GM23338 (cell line): ENCODE results near the gene DYRK4. TPM values are rescaled to one million over a fixed set of nuclear protein-coding genes. Genes with fewer than 3 reads are reported as not detected.
A peak's percentile ranks its signal among the peaks of the same experiment; 100 is the strongest.

Source experiments
- ATAC-seq: fragments of 200-7000 bp; cut with Tn5 transposase; 3 replicates; pipeline ENCODE4 v1.9.1; 2020
- DNase-seq: peaks from one replicate; pipeline ENCODE4 v3.0.0-alpha.2; 2015; ENCODE audit warnings: low spot score
- H2AFZ ChIP-seq: fragments of 200-600 bp; sonication (generic); 2 replicates; pipeline ENCODE4 v1.8.0; 2016; ENCODE audit warnings: antibody characterized with exemption, mild to moderate bottlenecking, moderate library complexity
- H3F3A ChIP-seq: fragments of 200-600 bp; sonication (generic); replicated peaks from 2 replicates; pipeline ENCODE4 v1.8.0; 2017; ENCODE audit warnings: antibody characterized with exemption, mixed run types, low read depth
- H3K27ac ChIP-seq: fragments of 200-600 bp; sonication (generic); 2 replicates; pipeline ENCODE4 v1.6.1; 2016; ENCODE audit warnings: low read depth
- H3K27me3 ChIP-seq: fragments of 200-600 bp; sonication (generic); 2 replicates; pipeline ENCODE4 v1.8.0; 2016; ENCODE audit warnings: mild to moderate bottlenecking, mixed run types, moderate library complexity; ENCODE audit not compliant: insufficient read depth
- H3K36me3 ChIP-seq: fragments of 200-600 bp; sonication (generic); 2 replicates; pipeline ENCODE4 v1.8.0; 2016; ENCODE audit warnings: mild to moderate bottlenecking; ENCODE audit not compliant: insufficient read depth
- H3K4me1 ChIP-seq: fragments of 200-600 bp; sonication (generic); 2 replicates; pipeline ENCODE4 v1.8.0; 2016; ENCODE audit warnings: mild to moderate bottlenecking, moderate library complexity; ENCODE audit not compliant: insufficient read depth
- H3K4me2 ChIP-seq: fragments of 200-600 bp; sonication (generic); 2 replicates; pipeline ENCODE4 v1.7.1; 2017; ENCODE audit warnings: mixed run types
- H3K4me3 ChIP-seq: fragments of 200-600 bp; sonication (generic); 2 replicates; pipeline ENCODE4 v1.6.1; 2016; ENCODE audit warnings: mixed run types
- H3K79me2 ChIP-seq: fragments of 200-600 bp; sonication (generic); replicated peaks from 2 replicates; pipeline ENCODE4 v1.8.0; 2017; ENCODE audit warnings: mild to moderate bottlenecking; ENCODE audit not compliant: insufficient read depth
- H3K9me2 ChIP-seq: fragments of 200-600 bp; sonication (generic); 2 replicates; pipeline ENCODE4 v1.8.0; 2017; ENCODE audit not compliant: insufficient read depth
- H4K20me1 ChIP-seq: fragments of 200-600 bp; sonication (generic); replicated peaks from 2 replicates; pipeline ENCODE4 v1.8.0; 2017; ENCODE audit warnings: mild to moderate bottlenecking; ENCODE audit not compliant: insufficient read depth
- H3K27ac Mint-ChIP-seq: 2 replicates; pipeline ENCODE4 v1.8.0; 2020; ENCODE audit warnings: inconsistent platforms, mild to moderate bottlenecking, moderate library complexity, mixed read lengths
- H3K27me3 Mint-ChIP-seq: 3 replicates; pipeline ENCODE4 v1.8.0; 2022; ENCODE audit warnings: low read depth, mild to moderate bottlenecking, moderate library complexity, mixed read lengths, inconsistent platforms; ENCODE audit not compliant: insufficient read depth, poor library complexity
- H3K36me3 Mint-ChIP-seq: 3 replicates; pipeline ENCODE4 v1.8.0; 2021; ENCODE audit warnings: low read depth, mild to moderate bottlenecking, inconsistent platforms, moderate library complexity, mixed read lengths
- H3K4me1 Mint-ChIP-seq: 3 replicates; pipeline ENCODE4 v1.8.0; 2020; ENCODE audit warnings: mild to moderate bottlenecking, inconsistent platforms, mixed read lengths
- H3K4me3 Mint-ChIP-seq: 3 replicates; pipeline ENCODE4 v1.8.0; 2021; ENCODE audit warnings: moderate library complexity, mild to moderate bottlenecking, inconsistent platforms, mixed read lengths
- H3K9me3 Mint-ChIP-seq: 3 replicates; pipeline ENCODE4 v1.8.0; 2020; ENCODE audit warnings: moderate library complexity, mild to moderate bottlenecking, inconsistent platforms, mixed read lengths
- CREB1 ChIP-seq: fragments of 250-450 bp; sonication (Bioruptor Pico); IDR thresholded peaks from 2 replicates; pipeline ENCODE4 v1.5.0; 2020; ENCODE audit warnings: low read depth, mild to moderate bottlenecking, moderate library complexity
- JUNB ChIP-seq: IDR thresholded peaks from one replicate; pipeline ENCODE4 v1.6.1; 2016; ENCODE audit warnings: antibody characterized with exemption; ENCODE audit not compliant: unreplicated experiment
- POLR2AphosphoS5 ChIP-seq: IDR thresholded peaks from 2 replicates; pipeline ENCODE4 v1.6.1; 2016; ENCODE audit warnings: antibody characterized with exemption, low read depth
- STAT1 ChIP-seq: IDR thresholded peaks from one replicate; pipeline ENCODE4 v1.6.1; 2016; ENCODE audit warnings: antibody characterized with exemption; ENCODE audit not compliant: unreplicated experiment
- ZNF114 ChIP-seq: fragments of 250-450 bp; sonication (Bioruptor Pico); IDR thresholded peaks from 2 replicates; pipeline ENCODE4 v1.5.0; 2020; ENCODE audit warnings: mild to moderate bottlenecking, moderate library complexity
- polyA plus RNA-seq: library from polyadenylated mRNA; unstranded; fragments of >200 nt; fragmentation: Nextera tagmentation; extraction: Ambion mirVana; gene quantifications from 2 replicates; pipeline ENCODE4 v1.2.1, GENCODE V29; 2016
- total RNA-seq: library from RNA; depleted of rRNA; stranded (reverse); fragments of >200 nt; shearing (Covaris generic); gene quantifications from 2 replicates; pipeline ENCODE4 v1.2.3, GENCODE V29; 2014
- TF ChIP-seq, protein P1 (sequence below): fragments of 250-450 bp; sonication (Bioruptor Pico); IDR thresholded peaks from 2 replicates; pipeline ENCODE4 v1.5.0; 2020; ENCODE audit warnings: mild to moderate bottlenecking, moderate library complexity
- TF ChIP-seq, protein P2 (sequence below): IDR thresholded peaks from one replicate; pipeline ENCODE4 v1.6.1; 2018; ENCODE audit warnings: antibody characterized with exemption; ENCODE audit not compliant: unreplicated experiment
- TF ChIP-seq, protein P3 (sequence below), 2 experiments: fragments of 200-600 bp in 1 of 2; sonication (generic) in 1 of 2; conservative IDR thresholded peaks; 2 replicates each; pipeline versions ENCODE4 v1.5.1 to v1.6.1; 2016 to 2017; ENCODE audit warnings: antibody characterized with exemption in 2 of 2, low read depth in 2 of 2, mild to moderate bottlenecking in 2 of 2, moderate library complexity in 1 of 2
- TF ChIP-seq, protein P4 (sequence below): IDR thresholded peaks from 2 replicates; pipeline ENCODE4 v1.6.1; 2016; ENCODE audit warnings: antibody characterized with exemption

Gene DYRK4
- total and polyA plus RNA-seq, 2 experiments from 2014 or later: 11.3 to 16.9 TPM

DNA sequence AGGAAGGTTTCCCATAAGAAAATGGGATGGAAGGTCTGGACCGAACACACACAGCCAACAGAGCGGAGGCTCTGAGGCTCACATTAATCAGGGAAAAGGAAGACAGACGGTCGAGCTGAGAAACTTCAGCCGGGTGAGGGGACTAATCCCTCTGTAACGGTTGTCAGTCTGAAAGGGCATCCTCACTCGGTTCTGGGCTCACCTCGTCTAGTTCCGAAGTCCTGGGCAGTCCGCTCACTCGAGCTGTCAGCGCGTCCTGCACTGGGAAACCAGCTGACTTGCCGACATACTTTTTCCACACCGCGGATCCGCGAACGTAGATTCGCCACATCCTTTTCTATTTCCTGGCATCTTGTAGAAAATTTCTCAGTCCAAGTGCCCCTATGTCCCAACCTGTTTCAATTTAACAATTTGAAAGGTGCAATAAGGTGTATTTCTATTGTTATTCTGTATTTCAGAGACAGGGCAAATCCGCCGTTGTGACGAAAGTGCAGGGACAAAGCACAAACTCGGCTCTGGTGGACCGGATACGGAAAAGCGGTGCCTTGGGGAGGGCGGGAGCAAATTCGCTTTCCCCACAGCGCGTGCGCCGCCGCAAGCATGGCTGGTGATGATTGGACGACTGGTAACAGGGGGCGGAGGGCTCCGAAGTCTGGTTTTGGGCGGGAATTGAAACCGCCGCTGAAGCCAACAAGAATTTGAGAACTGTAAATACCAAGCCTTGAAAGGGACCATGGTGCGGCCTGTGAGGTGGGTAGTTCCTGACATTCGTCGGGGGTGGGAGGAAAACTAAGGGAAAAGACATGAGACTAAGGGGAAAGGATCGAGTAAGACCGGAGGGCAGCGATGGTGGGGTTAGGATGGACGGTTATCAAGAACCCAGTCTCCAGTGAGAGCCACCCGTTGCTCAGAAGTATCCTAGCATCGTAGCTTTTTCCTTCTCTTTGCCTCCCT is 23.5 kb upstream of the DYRK4 start, which contains the start of gene RAD51AP1:
TSS of gene RAD51AP1 (plus strand) at position 684 of the 954 bp plus-strand sequence. CDS start at position 734, 50 bp downstream.
- Histone ChIP-seq H3K9me2 (no peaks in the 10 kb centered on the region), H3F3A (no peaks in the 10 kb centered on the region), H3K27ac (peak within 1 kb of the TSS; percentile 61), H3K4me1 (no peaks in the 10 kb centered on the region), H3K4me3 (peak within 1 kb of the TSS; percentile 72), H3K36me3 (peaks cover 2% of the 10 kb centered on the region; the same call in 1 of the 2 replicates), H3K27me3 (no peaks in the 10 kb centered on the region), H3K4me2 (peak within 1 kb of the TSS; percentile 91), H2AFZ (peak within 1 kb of the TSS; percentile 30), H3K79me2 (peaks cover 35% of the 10 kb centered on the region), H4K20me1 (no peaks in the 10 kb centered on the region)
- Mint-ChIP-seq H3K27me3 (no peaks in the 10 kb centered on the region), H3K4me1 (peaks cover 8% of the 10 kb centered on the region), H3K36me3 (peaks cover 5% of the 10 kb centered on the region; the same call in 2 of the 3 replicates), H3K4me3 (peak within 1 kb of the TSS; percentile 93), H3K9me3 (no peaks in the 10 kb centered on the region; the same call in 2 of the 3 replicates), H3K27ac (peak within 1 kb of the TSS; percentile 99)
- DNase-seq: peak; percentile 99
- TF ChIP-seq, protein P1, sequence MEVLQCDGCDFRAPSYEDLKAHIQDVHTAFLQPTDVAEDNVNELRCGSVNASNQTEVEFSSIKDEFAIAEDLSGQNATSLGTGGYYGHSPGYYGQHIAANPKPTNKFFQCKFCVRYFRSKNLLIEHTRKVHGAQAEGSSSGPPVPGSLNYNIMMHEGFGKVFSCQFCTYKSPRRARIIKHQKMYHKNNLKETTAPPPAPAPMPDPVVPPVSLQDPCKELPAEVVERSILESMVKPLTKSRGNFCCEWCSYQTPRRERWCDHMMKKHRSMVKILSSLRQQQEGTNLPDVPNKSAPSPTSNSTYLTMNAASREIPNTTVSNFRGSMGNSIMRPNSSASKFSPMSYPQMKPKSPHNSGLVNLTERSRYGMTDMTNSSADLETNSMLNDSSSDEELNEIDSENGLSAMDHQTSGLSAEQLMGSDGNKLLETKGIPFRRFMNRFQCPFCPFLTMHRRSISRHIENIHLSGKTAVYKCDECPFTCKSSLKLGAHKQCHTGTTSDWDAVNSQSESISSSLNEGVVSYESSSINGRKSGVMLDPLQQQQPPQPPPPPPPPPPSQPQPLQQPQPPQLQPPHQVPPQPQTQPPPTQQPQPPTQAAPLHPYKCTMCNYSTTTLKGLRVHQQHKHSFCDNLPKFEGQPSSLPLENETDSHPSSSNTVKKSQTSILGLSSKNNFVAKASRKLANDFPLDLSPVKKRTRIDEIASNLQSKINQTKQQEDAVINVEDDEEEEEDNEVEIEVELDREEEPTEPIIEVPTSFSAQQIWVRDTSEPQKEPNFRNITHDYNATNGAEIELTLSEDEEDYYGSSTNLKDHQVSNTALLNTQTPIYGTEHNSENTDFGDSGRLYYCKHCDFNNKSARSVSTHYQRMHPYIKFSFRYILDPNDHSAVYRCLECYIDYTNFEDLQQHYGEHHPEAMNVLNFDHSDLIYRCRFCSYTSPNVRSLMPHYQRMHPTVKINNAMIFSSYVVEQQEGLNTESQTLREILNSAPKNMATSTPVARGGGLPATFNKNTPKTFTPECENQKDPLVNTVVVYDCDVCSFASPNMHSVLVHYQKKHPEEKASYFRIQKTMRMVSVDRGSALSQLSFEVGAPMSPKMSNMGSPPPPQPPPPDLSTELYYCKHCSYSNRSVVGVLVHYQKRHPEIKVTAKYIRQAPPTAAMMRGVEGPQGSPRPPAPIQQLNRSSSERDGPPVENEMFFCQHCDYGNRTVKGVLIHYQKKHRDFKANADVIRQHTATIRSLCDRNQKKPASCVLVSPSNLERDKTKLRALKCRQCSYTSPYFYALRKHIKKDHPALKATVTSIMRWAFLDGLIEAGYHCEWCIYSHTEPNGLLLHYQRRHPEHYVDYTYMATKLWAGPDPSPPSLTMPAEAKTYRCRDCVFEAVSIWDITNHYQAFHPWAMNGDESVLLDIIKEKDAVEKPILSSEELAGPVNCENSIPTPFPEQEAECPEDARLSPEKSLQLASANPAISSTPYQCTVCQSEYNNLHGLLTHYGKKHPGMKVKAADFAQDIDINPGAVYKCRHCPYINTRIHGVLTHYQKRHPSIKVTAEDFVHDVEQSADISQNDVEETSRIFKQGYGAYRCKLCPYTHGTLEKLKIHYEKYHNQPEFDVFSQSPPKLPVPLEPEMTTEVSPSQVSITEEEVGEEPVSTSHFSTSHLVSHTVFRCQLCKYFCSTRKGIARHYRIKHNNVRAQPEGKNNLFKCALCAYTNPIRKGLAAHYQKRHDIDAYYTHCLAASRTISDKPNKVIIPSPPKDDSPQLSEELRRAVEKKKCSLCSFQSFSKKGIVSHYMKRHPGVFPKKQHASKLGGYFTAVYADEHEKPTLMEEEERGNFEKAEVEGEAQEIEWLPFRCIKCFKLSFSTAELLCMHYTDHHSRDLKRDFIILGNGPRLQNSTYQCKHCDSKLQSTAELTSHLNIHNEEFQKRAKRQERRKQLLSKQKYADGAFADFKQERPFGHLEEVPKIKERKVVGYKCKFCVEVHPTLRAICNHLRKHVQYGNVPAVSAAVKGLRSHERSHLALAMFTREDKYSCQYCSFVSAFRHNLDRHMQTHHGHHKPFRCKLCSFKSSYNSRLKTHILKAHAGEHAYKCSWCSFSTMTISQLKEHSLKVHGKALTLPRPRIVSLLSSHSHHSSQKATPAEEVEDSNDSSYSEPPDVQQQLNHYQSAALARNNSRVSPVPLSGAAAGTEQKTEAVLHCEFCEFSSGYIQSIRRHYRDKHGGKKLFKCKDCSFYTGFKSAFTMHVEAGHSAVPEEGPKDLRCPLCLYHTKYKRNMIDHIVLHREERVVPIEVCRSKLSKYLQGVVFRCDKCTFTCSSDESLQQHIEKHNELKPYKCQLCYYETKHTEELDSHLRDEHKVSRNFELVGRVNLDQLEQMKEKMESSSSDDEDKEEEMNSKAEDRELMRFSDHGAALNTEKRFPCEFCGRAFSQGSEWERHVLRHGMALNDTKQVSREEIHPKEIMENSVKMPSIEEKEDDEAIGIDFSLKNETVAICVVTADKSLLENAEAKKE (CRISPR knock-in tag): no peak
- TF ChIP-seq CREB1 (peak; percentile 63; the same call in 1 of the 2 replicates), POLR2AphosphoS5 (peak; percentile 48), ZNF114 (CRISPR knock-in tag) (no peak), JUNB (no peak), STAT1 (no peak)
- TF ChIP-seq, protein P2, sequence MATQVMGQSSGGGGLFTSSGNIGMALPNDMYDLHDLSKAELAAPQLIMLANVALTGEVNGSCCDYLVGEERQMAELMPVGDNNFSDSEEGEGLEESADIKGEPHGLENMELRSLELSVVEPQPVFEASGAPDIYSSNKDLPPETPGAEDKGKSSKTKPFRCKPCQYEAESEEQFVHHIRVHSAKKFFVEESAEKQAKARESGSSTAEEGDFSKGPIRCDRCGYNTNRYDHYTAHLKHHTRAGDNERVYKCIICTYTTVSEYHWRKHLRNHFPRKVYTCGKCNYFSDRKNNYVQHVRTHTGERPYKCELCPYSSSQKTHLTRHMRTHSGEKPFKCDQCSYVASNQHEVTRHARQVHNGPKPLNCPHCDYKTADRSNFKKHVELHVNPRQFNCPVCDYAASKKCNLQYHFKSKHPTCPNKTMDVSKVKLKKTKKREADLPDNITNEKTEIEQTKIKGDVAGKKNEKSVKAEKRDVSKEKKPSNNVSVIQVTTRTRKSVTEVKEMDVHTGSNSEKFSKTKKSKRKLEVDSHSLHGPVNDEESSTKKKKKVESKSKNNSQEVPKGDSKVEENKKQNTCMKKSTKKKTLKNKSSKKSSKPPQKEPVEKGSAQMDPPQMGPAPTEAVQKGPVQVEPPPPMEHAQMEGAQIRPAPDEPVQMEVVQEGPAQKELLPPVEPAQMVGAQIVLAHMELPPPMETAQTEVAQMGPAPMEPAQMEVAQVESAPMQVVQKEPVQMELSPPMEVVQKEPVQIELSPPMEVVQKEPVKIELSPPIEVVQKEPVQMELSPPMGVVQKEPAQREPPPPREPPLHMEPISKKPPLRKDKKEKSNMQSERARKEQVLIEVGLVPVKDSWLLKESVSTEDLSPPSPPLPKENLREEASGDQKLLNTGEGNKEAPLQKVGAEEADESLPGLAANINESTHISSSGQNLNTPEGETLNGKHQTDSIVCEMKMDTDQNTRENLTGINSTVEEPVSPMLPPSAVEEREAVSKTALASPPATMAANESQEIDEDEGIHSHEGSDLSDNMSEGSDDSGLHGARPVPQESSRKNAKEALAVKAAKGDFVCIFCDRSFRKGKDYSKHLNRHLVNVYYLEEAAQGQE: no peak
- TF ChIP-seq, protein P3, sequence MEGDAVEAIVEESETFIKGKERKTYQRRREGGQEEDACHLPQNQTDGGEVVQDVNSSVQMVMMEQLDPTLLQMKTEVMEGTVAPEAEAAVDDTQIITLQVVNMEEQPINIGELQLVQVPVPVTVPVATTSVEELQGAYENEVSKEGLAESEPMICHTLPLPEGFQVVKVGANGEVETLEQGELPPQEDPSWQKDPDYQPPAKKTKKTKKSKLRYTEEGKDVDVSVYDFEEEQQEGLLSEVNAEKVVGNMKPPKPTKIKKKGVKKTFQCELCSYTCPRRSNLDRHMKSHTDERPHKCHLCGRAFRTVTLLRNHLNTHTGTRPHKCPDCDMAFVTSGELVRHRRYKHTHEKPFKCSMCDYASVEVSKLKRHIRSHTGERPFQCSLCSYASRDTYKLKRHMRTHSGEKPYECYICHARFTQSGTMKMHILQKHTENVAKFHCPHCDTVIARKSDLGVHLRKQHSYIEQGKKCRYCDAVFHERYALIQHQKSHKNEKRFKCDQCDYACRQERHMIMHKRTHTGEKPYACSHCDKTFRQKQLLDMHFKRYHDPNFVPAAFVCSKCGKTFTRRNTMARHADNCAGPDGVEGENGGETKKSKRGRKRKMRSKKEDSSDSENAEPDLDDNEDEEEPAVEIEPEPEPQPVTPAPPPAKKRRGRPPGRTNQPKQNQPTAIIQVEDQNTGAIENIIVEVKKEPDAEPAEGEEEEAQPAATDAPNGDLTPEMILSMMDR (conservative IDR thresholded peaks at IDR 0.05; ENCODE audit: low read depth in 2 of 2): no peak
- TF ChIP-seq, protein P4, sequence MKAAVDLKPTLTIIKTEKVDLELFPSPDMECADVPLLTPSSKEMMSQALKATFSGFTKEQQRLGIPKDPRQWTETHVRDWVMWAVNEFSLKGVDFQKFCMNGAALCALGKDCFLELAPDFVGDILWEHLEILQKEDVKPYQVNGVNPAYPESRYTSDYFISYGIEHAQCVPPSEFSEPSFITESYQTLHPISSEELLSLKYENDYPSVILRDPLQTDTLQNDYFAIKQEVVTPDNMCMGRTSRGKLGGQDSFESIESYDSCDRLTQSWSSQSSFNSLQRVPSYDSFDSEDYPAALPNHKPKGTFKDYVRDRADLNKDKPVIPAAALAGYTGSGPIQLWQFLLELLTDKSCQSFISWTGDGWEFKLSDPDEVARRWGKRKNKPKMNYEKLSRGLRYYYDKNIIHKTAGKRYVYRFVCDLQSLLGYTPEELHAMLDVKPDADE: peak; percentile 55; the same call in 1 of the 2 replicates
- ATAC-seq: peak; percentile 99
